GM12801 (cell line): ENCODE measurements around the gene PTPRD.

Experiments used
- CTCF ChIP-seq: IDR thresholded peaks from one replicate; pipeline ENCODE4 v1.5.1; 2011; ENCODE audit warnings: control low read depth; ENCODE audit not compliant: insufficient read length; ENCODE audit errors: extremely low read depth

PTPRD gene

GRCh38 chr9:8666060-8666459, 1946.7 kb downstream of the PTPRD start:
- no peak for TF ChIP-seq CTCF

GRCh38 chr9:8660383-8660782, 1952.4 kb downstream of the PTPRD start:
- TF ChIP-seq CTCF, result no peak

GRCh38 chr9:8659108-8659507, 1953.7 kb downstream of the PTPRD start:
- no peak for TF ChIP-seq CTCF

- TF ChIP-seq CTCF, result no peak
Measured at GRCh38 chr9:8655071-8655470, 1957.7 kb downstream of the PTPRD start.

GRCh38 chr9:8653855-8654254, 1958.9 kb downstream of the PTPRD start:
- no peak for TF ChIP-seq CTCF

GRCh38 chr9:8653111-8653510, 1959.7 kb downstream of the PTPRD start:
- no peak for TF ChIP-seq CTCF

- no peak for TF ChIP-seq CTCF
Measured at GRCh38 chr9:8652255-8652654, 1960.5 kb downstream of the PTPRD start.

GRCh38 chr9:8651846-8652215, 1961.0 kb downstream of the PTPRD start:
- TF ChIP-seq CTCF, result no peak
